ENCODE data around the gene NAP1L1.

GRCh38 chr12:76002598-76003354 lies 81.7 kb downstream of the NAP1L1 start:
- TF ChIP-seq CTCF (IDR thresholded peaks at IDR 0.05) (no peak), POLR2A (IDR thresholded peaks at IDR 0.05; ENCODE audit: low read depth) (no peak), POLR2AphosphoS5 (IDR thresholded peaks at IDR 0.05) (no peak), EP300 (IDR thresholded peaks at IDR 0.05) (no peak)

All from esophagus muscularis mucosa (tissue), 4 donors.